AG09309 (cell line): ENCODE data around the gene NKAIN2.

Source experiments
- DNase-seq: peaks from one replicate; pipeline ENCODE4 v3.0.0-alpha.2; 2010; ENCODE audit warnings: low read depth
- H3K4me3 ChIP-seq: 2 replicates; pipeline ENCODE4 v1.5.1; 2011; ENCODE audit warnings: mild to moderate bottlenecking, low read depth, low read length, moderate library complexity; ENCODE audit not compliant: control insufficient read depth
- TF ChIP-seq, protein P1 (sequence below): IDR thresholded peaks from 2 replicates; pipeline ENCODE4 v1.5.1; 2011; ENCODE audit warnings: mild to moderate bottlenecking, low read depth, low read length, inconsistent platforms; ENCODE audit not compliant: insufficient read depth, control insufficient read depth; ENCODE audit errors: missing control alignments

The NKAIN2 gene

GRCh38 chr6:124470803-124471202, 667.1 kb downstream of the NKAIN2 start:
- TF ChIP-seq, protein P1, sequence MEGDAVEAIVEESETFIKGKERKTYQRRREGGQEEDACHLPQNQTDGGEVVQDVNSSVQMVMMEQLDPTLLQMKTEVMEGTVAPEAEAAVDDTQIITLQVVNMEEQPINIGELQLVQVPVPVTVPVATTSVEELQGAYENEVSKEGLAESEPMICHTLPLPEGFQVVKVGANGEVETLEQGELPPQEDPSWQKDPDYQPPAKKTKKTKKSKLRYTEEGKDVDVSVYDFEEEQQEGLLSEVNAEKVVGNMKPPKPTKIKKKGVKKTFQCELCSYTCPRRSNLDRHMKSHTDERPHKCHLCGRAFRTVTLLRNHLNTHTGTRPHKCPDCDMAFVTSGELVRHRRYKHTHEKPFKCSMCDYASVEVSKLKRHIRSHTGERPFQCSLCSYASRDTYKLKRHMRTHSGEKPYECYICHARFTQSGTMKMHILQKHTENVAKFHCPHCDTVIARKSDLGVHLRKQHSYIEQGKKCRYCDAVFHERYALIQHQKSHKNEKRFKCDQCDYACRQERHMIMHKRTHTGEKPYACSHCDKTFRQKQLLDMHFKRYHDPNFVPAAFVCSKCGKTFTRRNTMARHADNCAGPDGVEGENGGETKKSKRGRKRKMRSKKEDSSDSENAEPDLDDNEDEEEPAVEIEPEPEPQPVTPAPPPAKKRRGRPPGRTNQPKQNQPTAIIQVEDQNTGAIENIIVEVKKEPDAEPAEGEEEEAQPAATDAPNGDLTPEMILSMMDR, result no peak
- H3K4me3 ChIP-seq, result no peak overlapping the region
- no peak for DNase-seq

DNA sequence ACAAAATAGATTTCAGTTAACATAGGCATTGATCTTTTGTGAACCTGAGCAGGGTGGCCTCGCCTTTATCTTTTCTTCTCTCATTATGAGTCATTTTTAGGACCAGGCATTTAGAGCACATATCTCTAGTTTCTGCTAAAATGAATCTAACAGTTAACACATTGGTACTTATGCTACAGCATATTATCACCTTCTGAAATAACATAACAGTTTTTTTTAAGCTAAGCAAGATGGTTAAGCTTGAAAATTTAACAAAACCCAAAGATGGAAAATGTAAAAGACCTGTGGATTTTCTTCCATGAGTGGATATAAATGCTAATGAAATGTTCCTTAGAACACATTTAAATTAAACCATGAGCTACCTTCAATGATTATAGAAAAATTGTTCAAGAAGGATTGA, 671.5 kb downstream of the NKAIN2 start:
- TF ChIP-seq, protein P1, result no peak
- H3K4me3 ChIP-seq, result no peak overlapping the region

GRCh38 chr6:124478906-124479305, 675.2 kb downstream of the NKAIN2 start:
- DNase-seq, result no peak
- H3K4me3 ChIP-seq, result no peak overlapping the region
- TF ChIP-seq, protein P1, result no peak

More for the DNA sequence above, 671.5 kb downstream of the NKAIN2 start:
- DNase-seq, result no peak

DNA sequence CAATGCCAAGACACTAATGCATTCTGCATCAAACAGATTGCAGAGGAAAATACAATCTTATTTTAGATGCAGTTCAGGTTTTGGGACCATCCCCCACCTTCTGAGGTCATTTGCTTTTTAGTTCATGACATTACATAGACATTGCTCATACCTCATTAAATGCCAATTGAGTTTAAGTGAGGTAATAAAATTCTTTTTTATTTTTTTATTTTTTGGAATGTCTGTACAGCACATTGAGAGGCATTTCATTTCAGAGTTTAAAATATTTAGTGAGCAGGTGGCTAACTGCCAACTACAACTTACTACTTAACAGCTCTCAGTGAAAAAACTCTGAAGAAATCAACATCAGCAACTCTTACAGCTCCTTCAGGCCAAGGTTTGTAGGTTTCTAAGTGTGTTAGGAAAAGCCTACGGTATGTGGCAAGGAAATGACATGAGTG, 676.3 kb downstream of the NKAIN2 start:
- H3K4me3 ChIP-seq, result no peak overlapping the region
- TF ChIP-seq, protein P1, result no peak
- DNase-seq, result no peak

DNA sequence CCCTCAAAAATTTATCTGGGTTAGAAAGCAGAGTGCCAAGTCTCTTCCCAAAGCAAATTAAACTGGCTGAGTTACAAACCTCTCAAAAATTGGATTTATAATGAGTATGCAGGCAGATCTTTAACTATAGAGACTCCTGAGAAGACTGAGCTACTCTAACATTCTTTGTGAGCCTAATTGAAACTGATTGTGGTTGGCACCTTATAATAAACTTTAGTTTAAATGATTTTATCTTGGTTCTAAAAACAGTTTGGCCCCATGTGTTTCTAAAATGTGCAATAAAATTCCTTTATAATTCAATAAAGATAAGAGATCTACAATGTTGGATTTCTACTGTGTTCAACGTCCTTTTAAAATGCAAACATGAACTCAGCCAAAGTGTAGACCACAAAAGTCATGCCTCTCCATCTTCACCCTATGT, 678.4 kb downstream of the NKAIN2 start:
- H3K4me3 ChIP-seq, result no peak overlapping the region
- DNase-seq, result no peak
- TF ChIP-seq, protein P1, result no peak

DNA sequence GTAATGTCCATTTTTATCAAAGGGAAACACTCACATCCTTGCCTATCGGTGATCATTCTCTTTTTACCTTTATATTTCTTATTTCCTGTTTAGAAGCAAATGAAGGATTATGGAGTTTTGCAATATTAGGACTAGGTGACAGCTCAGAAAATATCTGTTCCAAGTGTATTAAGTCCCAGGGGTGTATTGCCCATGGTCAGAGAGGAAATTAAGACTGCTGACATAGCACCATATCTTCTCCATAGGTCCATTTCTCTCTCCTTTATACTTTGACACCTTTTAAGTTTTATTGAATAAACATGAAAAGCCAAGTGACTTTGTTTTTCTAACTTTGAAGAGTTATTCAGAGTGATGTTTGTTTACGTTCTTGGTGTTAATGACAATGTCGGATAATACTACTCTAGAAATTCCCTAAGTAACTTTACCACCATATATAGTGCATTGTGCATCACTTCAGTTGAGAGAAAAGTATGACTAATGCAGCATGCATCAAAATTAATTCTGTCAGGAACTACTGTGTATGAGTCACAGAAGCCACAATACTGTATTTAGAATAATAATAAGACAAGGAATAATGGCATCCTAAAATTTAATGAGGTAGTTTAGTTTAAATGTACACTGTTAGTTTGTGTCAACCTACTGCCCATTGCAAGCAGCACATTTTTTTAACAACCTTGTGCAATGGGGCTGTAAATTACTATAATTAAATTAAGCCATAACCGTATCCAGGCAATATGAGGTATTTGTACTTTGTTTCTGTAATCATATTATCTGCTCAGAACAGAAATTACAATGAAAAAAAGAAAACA, 684.2 kb downstream of the NKAIN2 start:
- TF ChIP-seq, protein P1, result no peak
- no peak for DNase-seq
- H3K4me3 ChIP-seq, result no peak overlapping the region

DNA sequence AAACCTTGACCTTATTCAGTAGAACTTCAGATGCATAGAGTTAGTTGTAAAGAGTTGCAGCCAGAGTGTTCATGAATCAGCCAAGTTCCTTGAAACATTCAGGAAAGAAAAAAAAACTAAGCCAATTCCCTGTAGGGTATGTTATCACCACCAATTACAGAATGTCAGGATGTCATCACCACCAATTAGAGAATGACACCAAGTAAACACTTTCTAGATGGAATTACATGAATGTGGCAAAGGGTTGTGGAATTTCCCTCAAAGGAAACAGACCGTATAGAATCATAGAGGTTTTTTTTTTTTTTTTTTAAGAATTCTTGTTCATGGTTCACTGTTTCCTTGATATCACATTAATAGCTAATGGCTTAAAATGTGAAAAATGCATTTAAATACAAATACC, 686.5 kb downstream of the NKAIN2 start:
- H3K4me3 ChIP-seq, result no peak overlapping the region
- TF ChIP-seq, protein P1, result no peak
- DNase-seq, result no peak
